Muscle layer of colon (tissue), 2 donors: ENCODE data around the gene PCK1.
A peak's percentile ranks its signal among the peaks of the same experiment; 100 is the strongest.

Experiments
- H3K27ac ChIP-seq: one replicate; pipeline ENCODE4 v1.7.0; 2013; ENCODE audit warnings: low read depth, mild to moderate bottlenecking, low read length, moderate library complexity
- H3K27me3 ChIP-seq, 2 donors: one replicate each; pipeline ENCODE4 v1.7.0; 2013; ENCODE audit warnings: low read length in 2 of 2, mild to moderate bottlenecking in 2 of 2; ENCODE audit not compliant: insufficient read depth in 2 of 2, control insufficient read depth in 1 of 2
- H3K36me3 ChIP-seq: one replicate; pipeline ENCODE4 v1.7.0; 2013; ENCODE audit warnings: mild to moderate bottlenecking, low read length; ENCODE audit not compliant: insufficient read depth
- H3K4me1 ChIP-seq: one replicate; pipeline ENCODE4 v1.7.0; 2013; ENCODE audit warnings: mild to moderate bottlenecking, low read length; ENCODE audit not compliant: insufficient read depth
- H3K4me3 ChIP-seq, 2 donors: one replicate each; pipeline ENCODE4 v1.7.0; 2013; ENCODE audit warnings: low read length in 2 of 2, low read depth in 1 of 2, mild to moderate bottlenecking in 1 of 2, moderate library complexity in 1 of 2
- H3K9ac ChIP-seq: one replicate; pipeline ENCODE4 v1.7.0; 2013; ENCODE audit warnings: low read length
- H3K9me3 ChIP-seq: one replicate; pipeline ENCODE4 v1.7.0; 2013; ENCODE audit warnings: mild to moderate bottlenecking, low read length
- donor health status: abdominal sarcoma.
- donor health status: Adenocarcinoma of cecum.

Gene PCK1

GRCh38 chr20:57580478-57581201 is 19.7 kb downstream of the PCK1 start:
- Histone ChIP-seq H3K36me3 (no peaks in the 10 kb centered on the region), H3K4me1 (peaks cover 52% of the 10 kb centered on the region), H3K4me3 (no peak overlapping the region), H3K27me3 (no peaks in the 10 kb centered on the region), H3K9me3 (no peaks in the 10 kb centered on the region), H3K9ac (no peak overlapping the region), H3K27ac (no peak overlapping the region)

- Histone ChIP-seq H3K9ac (no peak overlapping the region), H3K4me1 (peaks cover 59% of the 10 kb centered on the region), H3K36me3 (no peaks in the 10 kb centered on the region), H3K4me3 (no peak overlapping the region), H3K27ac (peak overlapping the region; percentile 64), H3K9me3 (no peaks in the 10 kb centered on the region), H3K27me3 (no peaks in the 10 kb centered on the region)
These were observed 20.5 kb downstream of the PCK1 start for GRCh38 chr20:57581202-57582028.

GRCh38 chr20:57582029-57582378 is 21.1 kb downstream of the PCK1 start:
- H3K27ac ChIP-seq, result peak overlapping the region; percentile 64
- no peaks in the 10 kb centered on the region for H3K27me3 ChIP-seq
- no peaks in the 10 kb centered on the region for H3K36me3 ChIP-seq
- no peaks in the 10 kb centered on the region for H3K9me3 ChIP-seq
- peak overlapping the region in 1 of 2 donors; percentile 36 for H3K4me3 ChIP-seq
- peaks cover 60% of the 10 kb centered on the region for H3K4me1 ChIP-seq
- H3K9ac ChIP-seq, result no peak overlapping the region

GRCh38 chr20:57582432-57583288 is 21.8 kb downstream of the PCK1 start:
- Histone ChIP-seq H3K4me3 (peak overlapping the region in 1 of 2 donors; percentile 36), H3K4me1 (peaks cover 60% of the 10 kb centered on the region), H3K27me3 (no peaks in the 10 kb centered on the region), H3K36me3 (no peaks in the 10 kb centered on the region), H3K9ac (no peak overlapping the region), H3K27ac (peak overlapping the region; percentile 64), H3K9me3 (no peaks in the 10 kb centered on the region)

- H3K4me3 ChIP-seq, result no peak overlapping the region
- H3K27me3 ChIP-seq, result no peaks in the 10 kb centered on the region
- no peaks in the 10 kb centered on the region for H3K9me3 ChIP-seq
- peak overlapping the region; percentile 64 for H3K27ac ChIP-seq
- H3K9ac ChIP-seq, result no peak overlapping the region
- peaks cover 60% of the 10 kb centered on the region for H3K4me1 ChIP-seq
- H3K36me3 ChIP-seq, result no peaks in the 10 kb centered on the region
These were observed 22.7 kb downstream of the PCK1 start for GRCh38 chr20:57583289-57584257.

GRCh38 chr20:57584768-57585461 is 24.0 kb downstream of the PCK1 start:
- Histone ChIP-seq H3K36me3 (no peaks in the 10 kb centered on the region), H3K27ac (no peak overlapping the region), H3K9me3 (no peaks in the 10 kb centered on the region), H3K4me1 (peaks cover 55% of the 10 kb centered on the region), H3K4me3 (no peak overlapping the region), H3K27me3 (no peaks in the 10 kb centered on the region), H3K9ac (no peak overlapping the region)

- Histone ChIP-seq H3K27ac (no peak overlapping the region), H3K9me3 (no peaks in the 10 kb centered on the region), H3K4me1 (peaks cover 47% of the 10 kb centered on the region), H3K27me3 (no peaks in the 10 kb centered on the region), H3K36me3 (no peaks in the 10 kb centered on the region), H3K4me3 (no peak overlapping the region), H3K9ac (no peak overlapping the region)
These were observed 24.7 kb downstream of the PCK1 start for GRCh38 chr20:57585466-57586213.

- peaks cover 40% of the 10 kb centered on the region for H3K4me1 ChIP-seq
- H3K27ac ChIP-seq, result no peak overlapping the region
- H3K9me3 ChIP-seq, result no peaks in the 10 kb centered on the region
- H3K27me3 ChIP-seq, result no peaks in the 10 kb centered on the region
- no peak overlapping the region for H3K9ac ChIP-seq
- no peak overlapping the region for H3K4me3 ChIP-seq
- no peaks in the 10 kb centered on the region for H3K36me3 ChIP-seq
These were observed 25.5 kb downstream of the PCK1 start for GRCh38 chr20:57586370-57586793.

- H3K4me3 ChIP-seq, result no peak overlapping the region
- H3K4me1 ChIP-seq, result peaks cover 35% of the 10 kb centered on the region
- H3K9me3 ChIP-seq, result no peaks in the 10 kb centered on the region
- no peaks in the 10 kb centered on the region for H3K27me3 ChIP-seq
- no peak overlapping the region for H3K27ac ChIP-seq
- H3K36me3 ChIP-seq, result no peaks in the 10 kb centered on the region
- H3K9ac ChIP-seq, result no peak overlapping the region
These were observed 26.0 kb downstream of the PCK1 start for GRCh38 chr20:57586943-57587277.
